SU-DHL-6 (cell line): Measurements from ENCODE around the gene PTTG1IP.

Experiments
- CTCF ChIP-seq: fragments of 200-600 bp; sonication (generic); IDR thresholded peaks from one replicate; pipeline ENCODE4 v1.5.1; 2017; ENCODE audit warnings: antibody characterized with exemption, mild to moderate bottlenecking, low read length, moderate library complexity; ENCODE audit not compliant: insufficient read depth, poor library complexity, severe bottlenecking
- EZH2phosphoT487 ChIP-seq: fragments of 200-600 bp; sonication (generic), shearing (Covaris generic); conservative IDR thresholded peaks from 2 replicates; pipeline ENCODE4 v1.6.1; 2018; ENCODE audit warnings: mild to moderate bottlenecking, antibody characterized with exemption, low read length, moderate library complexity, mixed read lengths

- no peak for TF ChIP-seq CTCF
- TF ChIP-seq EZH2phosphoT487: no peak
These were observed 37.9 kb downstream of the PTTG1IP start for GRCh38 chr21:44835647-44835973.
